CD4-positive, alpha-beta T cell treated with Interleukin-4 for 1 hour (primary cell): ENCODE results near the gene MOSMO.
A peak's percentile ranks its signal among the peaks of the same experiment; 100 is the strongest.
"Not testable (repeated sequence)": the region's sequence is repeated elsewhere in the genome, so short reads cannot be mapped to it uniquely, and the experiment has no call there.

Experiments used
- DNase-seq, 2 donors: peaks; one replicate each; pipeline ENCODE4 v3.0.0-alpha.2; 2020 to 2022

The MOSMO gene

GRCh38 chr16:22003195-22003594 is 4.7 kb upstream of the MOSMO start:
- no peak for DNase-seq

DNA sequence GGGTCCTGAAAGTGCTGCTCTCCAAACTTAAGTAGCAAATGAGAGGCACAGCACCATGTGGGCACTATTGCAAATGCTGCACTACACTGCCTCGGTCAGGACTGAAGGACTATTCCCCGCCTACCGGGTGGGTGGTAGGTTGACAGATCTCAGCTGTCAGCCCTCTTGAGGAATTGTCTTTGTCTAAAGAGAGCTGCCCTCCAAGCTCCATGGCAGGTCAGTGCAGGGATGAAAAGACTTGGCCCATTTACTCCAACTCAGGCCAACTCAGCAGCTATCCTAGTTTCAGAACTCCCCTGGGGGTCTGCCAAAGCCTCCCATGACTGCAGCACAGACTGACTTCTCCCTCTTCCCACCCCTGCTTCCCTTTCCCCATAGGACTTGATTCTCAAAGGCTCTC is 3.6 kb upstream of the MOSMO start:
- no peak for DNase-seq

DNA sequence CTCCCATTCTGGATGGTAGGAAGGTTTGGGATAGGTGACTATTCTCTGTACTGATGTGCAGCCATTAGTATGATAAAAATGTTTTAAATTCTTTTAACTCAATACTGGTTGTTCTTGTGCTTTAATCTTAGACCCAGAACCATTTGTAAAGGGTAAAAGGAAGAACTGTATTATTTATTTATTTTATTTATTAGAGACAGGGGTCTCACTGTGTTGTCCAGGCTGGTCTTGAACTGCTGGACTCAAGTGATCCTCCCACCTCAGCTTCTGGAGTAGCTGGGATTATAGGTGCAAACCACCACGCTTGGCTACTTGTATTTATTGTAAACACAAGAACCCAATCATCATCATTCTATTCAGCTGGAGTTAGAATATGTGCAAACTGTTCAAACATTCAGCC is 2.2 kb upstream of the MOSMO start:
- DNase-seq = no peak

GRCh38 chr16:22006636-22007035 is 1.3 kb upstream of the MOSMO start:
- no peak for DNase-seq

DNA sequence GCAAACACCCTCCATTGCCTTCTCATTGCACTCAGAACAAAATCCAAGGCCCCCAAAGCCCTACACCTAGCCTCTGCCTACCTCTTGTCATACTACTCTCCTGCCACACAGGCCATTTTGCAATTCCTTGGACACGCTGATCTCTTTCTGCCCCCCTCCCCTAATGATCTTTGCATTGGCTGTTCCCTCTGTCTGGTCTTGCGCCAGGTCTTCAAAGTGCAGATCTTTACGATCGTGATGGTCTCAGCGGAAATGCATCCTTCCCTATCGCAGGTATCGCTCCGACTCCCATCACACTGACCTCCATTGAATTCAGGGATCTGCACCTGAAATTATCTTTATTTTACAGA is 777 bp upstream of the MOSMO start:
- DNase-seq = no peak

DNA sequence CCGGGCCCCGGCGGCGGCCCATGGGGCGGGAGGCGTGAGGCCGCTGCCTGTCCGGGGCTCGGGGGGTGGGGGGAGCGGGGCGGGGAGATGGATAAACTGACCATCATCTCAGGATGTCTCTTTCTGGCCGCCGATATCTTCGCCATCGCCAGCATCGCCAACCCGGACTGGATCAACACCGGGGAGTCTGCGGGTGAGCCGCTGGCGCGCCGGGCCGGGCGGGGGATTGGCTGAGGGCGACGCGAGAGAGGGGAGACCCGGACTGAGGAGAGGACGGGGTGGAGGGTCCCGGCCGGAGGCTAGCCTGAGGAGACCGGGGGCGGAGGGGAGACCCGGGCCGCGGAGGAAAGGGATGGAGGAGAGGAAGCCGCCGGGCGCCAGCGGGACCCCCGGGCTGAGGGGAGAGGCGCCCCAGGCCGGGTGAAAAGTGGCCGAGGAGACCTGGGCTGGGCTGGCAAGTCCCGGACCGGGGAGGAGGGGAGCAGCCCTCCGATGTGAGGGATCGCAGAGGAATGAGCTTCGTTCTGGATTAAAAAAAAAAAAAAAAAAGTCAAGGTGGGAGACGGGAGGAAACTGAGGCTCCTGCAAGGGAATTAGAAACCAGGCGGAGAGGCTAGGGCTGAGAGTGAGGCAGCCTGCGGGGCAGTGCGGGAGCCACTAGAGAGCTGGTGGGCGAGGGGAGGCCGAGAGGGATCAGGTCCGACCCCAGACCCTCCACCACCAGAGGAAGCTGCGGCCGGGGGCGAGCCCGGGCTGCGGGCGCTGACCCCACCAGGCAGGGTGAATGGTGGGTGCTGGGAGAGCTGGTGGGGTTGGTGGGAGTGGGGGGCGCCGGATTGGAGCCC is 526 bp downstream of the MOSMO start:
- peak in 1 of 2 donors; percentile 21 for DNase-seq

DNA sequence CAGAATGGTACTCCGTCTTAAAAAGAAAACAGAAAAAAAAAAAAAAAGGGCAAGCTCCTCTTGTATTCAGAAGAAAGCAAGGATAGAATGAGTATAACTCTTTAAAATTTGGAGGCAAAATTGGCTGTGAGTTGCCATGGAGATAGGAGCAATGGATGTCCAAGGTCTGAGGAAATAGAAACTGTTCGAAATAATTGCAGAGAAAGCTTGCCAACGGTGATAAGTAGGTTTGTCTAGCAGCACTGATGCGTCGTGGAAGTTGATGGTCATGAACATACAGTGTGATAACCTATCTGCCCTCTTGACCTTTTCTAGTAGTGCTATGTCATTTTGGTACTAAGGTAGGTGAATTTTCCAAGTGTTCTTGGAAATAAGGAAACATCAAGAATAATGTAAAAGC is 3.0 kb downstream of the MOSMO start:
- no peak for DNase-seq

DNA sequence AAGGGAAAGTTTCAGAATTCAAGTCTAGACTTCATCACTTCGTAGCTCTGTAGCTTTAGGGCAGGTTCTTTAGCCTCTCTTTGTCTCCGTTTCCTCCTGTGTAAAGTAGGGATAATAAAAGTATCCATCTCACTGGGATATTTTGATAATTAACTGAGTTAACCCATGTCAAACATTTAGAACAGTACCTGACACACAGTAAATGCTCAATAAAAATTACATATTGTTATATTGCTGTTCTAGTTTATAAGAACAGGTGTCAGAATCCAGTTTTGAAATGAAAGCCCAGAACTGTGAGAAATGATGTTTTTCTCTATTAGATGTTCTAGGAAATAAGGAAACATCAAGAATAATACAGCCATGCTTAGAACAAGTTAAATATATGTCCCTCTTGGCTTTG is 4.3 kb downstream of the MOSMO start:
- DNase-seq = no peak

DNA sequence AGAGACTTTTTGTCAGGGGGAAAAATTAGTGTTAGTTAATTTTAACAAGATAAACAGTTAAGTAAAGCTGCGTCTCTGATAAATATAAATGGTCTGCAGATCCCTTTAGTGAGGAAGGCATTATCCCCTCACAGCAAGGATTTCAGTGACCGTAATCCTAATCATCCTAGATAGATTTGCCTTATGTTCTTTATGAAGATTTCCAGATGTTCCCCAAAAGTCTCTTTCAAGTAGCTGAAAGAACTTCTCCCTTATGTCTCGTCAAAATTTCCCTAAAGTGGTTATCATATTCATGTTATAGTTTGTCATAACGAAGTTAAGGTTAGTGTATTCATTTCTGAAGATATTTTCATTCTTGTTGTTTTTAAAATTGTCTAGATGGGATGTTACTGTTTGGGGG is 5.6 kb downstream of the MOSMO start:
- DNase-seq = no peak

GRCh38 chr16:22014271-22014873 is 6.5 kb downstream of the MOSMO start:
- no peak for DNase-seq

GRCh38 chr16:22016927-22017326 is 9.0 kb downstream of the MOSMO start:
- DNase-seq = no peak

GRCh38 chr16:22018559-22018958 is 10.6 kb downstream of the MOSMO start:
- no peak for DNase-seq

GRCh38 chr16:22022151-22022550 is 14.2 kb downstream of the MOSMO start:
- DNase-seq = no peak

GRCh38 chr16:22023505-22023904 is 15.6 kb downstream of the MOSMO start:
- no peak for DNase-seq

DNA sequence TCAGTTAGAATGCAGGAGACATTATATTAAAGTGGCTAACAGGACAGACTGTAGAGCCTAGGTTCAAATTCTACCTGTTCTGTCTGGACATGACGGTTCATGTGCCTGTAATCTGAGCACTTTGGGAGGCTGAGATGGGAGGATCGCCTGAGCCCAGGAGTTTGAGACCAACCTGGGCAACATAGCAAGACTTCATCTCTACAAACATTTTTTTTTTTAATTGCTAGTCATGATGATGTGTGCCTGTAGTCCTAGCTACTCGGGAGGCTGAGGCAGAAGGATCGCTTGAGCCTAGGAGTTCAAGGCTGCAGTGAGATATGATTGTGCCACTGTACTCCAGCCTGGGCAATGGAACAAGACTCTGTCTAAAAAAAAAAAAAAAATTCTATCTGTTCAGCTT is 16.9 kb downstream of the MOSMO start:
- not testable (repeated sequence) for DNase-seq

GRCh38 chr16:22027633-22028032 is 19.7 kb downstream of the MOSMO start:
- DNase-seq = no peak

GRCh38 chr16:22029632-22030031 is 21.7 kb downstream of the MOSMO start:
- no peak for DNase-seq

DNA sequence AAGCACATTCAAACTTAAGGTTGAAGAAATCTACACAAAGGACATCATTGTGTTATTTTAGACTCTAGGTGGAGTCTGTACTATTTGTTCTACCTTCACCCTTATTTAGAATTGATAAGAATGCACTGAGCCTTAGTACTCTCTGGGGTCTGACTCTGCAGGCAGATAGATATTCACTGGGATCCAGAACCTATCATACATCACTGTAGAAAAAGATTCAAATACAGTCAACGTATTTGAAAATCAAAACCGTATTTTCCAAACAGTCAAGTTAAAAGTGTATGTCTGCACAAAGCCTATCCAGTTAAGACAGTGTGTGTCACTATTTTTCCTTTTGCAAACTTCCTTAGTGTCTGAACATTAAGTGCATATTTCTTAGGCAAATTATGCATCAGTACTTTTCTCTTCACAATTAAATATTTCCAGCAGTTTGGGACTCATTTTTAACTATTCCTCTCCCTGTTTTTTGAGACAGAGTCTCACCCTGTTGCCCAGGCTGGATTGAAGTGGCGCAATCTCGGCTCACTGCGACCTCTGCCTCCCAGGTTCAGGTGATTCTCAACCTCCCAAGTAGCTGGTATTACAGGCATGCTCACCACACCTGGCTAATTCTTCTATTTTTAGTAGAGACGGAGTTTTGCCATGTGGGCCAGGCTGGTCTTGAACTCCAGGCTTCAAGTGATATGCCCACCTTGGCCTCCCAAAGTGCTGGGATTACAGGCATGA is 22.3 kb downstream of the MOSMO start:
- no peak for DNase-seq

DNA sequence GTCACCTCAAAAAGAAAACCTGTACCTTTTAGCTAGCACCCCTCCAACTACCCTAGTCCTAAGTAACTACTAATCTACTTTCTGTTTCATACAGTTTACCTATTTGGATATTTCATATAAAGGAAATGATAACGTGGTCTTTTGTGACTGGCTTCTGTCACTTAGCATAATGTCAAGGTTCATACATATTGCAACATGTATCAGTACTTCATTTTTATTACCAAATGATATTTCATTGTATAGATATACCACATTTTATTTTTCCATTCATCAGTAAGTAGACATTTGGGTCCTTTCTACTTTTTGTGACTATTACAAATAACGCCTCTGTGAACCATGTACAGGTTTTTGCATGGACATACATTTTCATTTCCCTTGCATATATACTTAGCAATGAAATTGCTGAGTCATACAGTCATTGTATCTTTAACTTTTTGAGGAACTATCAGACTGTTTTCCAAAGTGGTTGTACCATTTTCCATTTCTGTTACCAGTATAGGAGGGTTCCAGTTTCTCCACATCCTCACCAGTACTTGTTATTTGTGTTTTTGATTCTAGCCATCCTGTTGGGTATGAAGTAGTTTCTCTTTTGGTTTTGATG is 23.7 kb downstream of the MOSMO start:
- DNase-seq = no peak

DNA sequence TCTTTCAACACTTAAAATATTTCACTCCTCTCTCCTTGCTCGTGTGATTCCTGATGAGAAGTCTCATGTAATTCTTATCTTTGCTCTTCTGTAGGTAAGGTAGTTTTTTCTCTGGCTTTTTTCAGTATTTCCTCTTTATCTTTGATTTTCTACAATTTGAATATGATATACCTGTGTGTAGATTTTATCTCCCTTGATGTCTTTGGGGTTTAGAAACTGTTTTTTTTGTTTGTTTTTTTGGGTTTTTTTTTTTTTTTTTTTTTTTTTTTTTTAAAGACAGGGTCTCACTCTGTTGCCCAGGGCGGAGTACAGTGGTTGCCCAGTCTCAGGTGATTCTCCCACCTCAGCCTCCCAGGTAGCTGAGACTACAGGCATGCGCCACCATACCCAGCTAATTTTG is 26.6 kb downstream of the MOSMO start:
- no peak for DNase-seq

- no peak for DNase-seq
These were observed 27.2 kb downstream of the MOSMO start for GRCh38 chr16:22035153-22035552.

GRCh38 chr16:22043882-22044281 is 36.0 kb downstream of the MOSMO start:
- DNase-seq = not testable (repeated sequence)

GRCh38 chr16:22045888-22046287 is 38.0 kb downstream of the MOSMO start:
- DNase-seq = not testable (repeated sequence)

DNA sequence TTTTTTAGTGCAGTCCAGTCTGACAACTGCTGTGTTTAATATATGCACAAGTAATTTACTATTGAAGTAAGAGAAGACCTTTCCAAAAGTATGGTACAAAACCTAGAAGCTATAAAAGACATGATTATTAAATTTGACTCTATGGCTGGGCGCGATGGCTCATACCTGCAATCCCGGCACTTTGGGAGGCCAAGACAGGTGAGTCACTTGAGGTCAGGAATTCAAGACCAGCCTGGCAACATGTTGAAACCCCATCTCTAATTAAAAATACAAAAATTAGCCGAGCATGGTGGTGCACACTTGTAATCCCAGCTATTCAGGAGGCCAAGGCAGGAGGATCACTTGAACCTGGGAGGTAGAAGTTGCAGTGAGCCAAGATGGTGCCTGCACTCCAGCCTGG is 43.1 kb downstream of the MOSMO start:
- no peak for DNase-seq
